Mesenchymal stem cell (in vitro differentiated cells and primary cell): Measurements from ENCODE around the gene MYLK2. TPM values are rescaled to one million over a fixed set of nuclear protein-coding genes. Genes with fewer than 3 reads are reported as not detected.
A peak's percentile ranks its signal among the peaks of the same experiment; 100 is the strongest.

ENCODE experiments used
- DNase-seq: peaks from one replicate; pipeline ENCODE4 v3.0.0-alpha.2; 2013
- H2AFZ ChIP-seq: one replicate; pipeline ENCODE4 v1.6.1; 2013; ENCODE audit warnings: low read depth, mild to moderate bottlenecking, control low read depth, inconsistent platforms, low read length, moderate library complexity
- H2AK5ac ChIP-seq: 2 replicates; pipeline ENCODE4 v1.6.1; 2013; ENCODE audit warnings: low read length, moderate library complexity, mild to moderate bottlenecking, inconsistent platforms; ENCODE audit not compliant: severe bottlenecking
- H2BK120ac ChIP-seq: one replicate; pipeline ENCODE4 v1.6.1; 2013; ENCODE audit warnings: low read depth, mild to moderate bottlenecking, inconsistent platforms, low read length, moderate library complexity
- H2BK12ac ChIP-seq, 2 experiments: one replicate each; pipeline ENCODE4 v1.6.1; 2013; ENCODE audit warnings: inconsistent platforms in 2 of 2, low read length in 2 of 2, mild to moderate bottlenecking in 2 of 2, moderate library complexity in 2 of 2, control low read depth in 1 of 2
- H2BK15ac ChIP-seq: one replicate; pipeline ENCODE4 v1.6.1; 2013; ENCODE audit warnings: mild to moderate bottlenecking, low read depth, inconsistent platforms; ENCODE audit not compliant: poor library complexity, severe bottlenecking
- H2BK5ac ChIP-seq: 2 replicates; pipeline ENCODE4 v1.6.1; 2013; ENCODE audit warnings: low read depth, mild to moderate bottlenecking, low read length, control low read depth, inconsistent platforms; ENCODE audit not compliant: poor library complexity, severe bottlenecking
- H3K14ac ChIP-seq, 2 experiments: one replicate each; pipeline ENCODE4 v1.6.1; 2013; ENCODE audit warnings: inconsistent platforms in 2 of 2, low read length in 2 of 2, control low read depth in 1 of 2, mild to moderate bottlenecking in 1 of 2, moderate library complexity in 1 of 2
- H3K18ac ChIP-seq, 2 experiments: one replicate each; pipeline ENCODE4 v1.6.1; 2013; ENCODE audit warnings: inconsistent platforms in 2 of 2, low read length in 2 of 2, control low read depth in 1 of 2, low read depth in 1 of 2, mild to moderate bottlenecking in 1 of 2
- H3K23ac ChIP-seq, 2 experiments: one replicate each; pipeline ENCODE4 v1.6.1; 2013; ENCODE audit warnings: inconsistent platforms in 2 of 2, low read length in 2 of 2, mild to moderate bottlenecking in 2 of 2, moderate library complexity in 2 of 2, control low read depth in 1 of 2
- H3K27ac ChIP-seq: 2 replicates; pipeline ENCODE4 v1.5.1; 2013; ENCODE audit warnings: mild to moderate bottlenecking, moderate library complexity, low read length, control low read depth, inconsistent platforms; ENCODE audit not compliant: poor library complexity, severe bottlenecking
- H3K27me3 ChIP-seq, 2 experiments: 2 replicates each; pipeline versions ENCODE4 v1.6.1 to v1.7.0; 2013; ENCODE audit warnings: low read length in 2 of 2, mild to moderate bottlenecking in 2 of 2, moderate library complexity in 2 of 2, control low read depth in 1 of 2, inconsistent platforms in 1 of 2; ENCODE audit not compliant: control insufficient read depth in 1 of 2, insufficient read depth in 1 of 2
- H3K36me3 ChIP-seq, 2 experiments: 2 replicates each; pipeline versions ENCODE4 v1.6.1 to v1.7.0; 2013; ENCODE audit warnings: low read length in 2 of 2, control low read depth in 1 of 2, inconsistent platforms in 1 of 2, low read depth in 1 of 2, mild to moderate bottlenecking in 1 of 2; ENCODE audit not compliant: insufficient read depth in 2 of 2, control insufficient read depth in 1 of 2
- H3K4ac ChIP-seq, 2 experiments: one replicate each; pipeline ENCODE4 v1.6.1; 2013; ENCODE audit warnings: inconsistent platforms in 2 of 2, low read length in 2 of 2, mild to moderate bottlenecking in 2 of 2, moderate library complexity in 2 of 2, control low read depth in 1 of 2, low read depth in 1 of 2
- H3K4me1 ChIP-seq: 2 replicates; pipeline ENCODE4 v1.6.1; 2013; ENCODE audit warnings: low read depth, low read length, control low read depth; ENCODE audit not compliant: control insufficient read depth, insufficient read depth
- H3K4me2 ChIP-seq: 2 replicates; pipeline ENCODE4 v1.6.1; 2013; ENCODE audit warnings: low read length, mild to moderate bottlenecking, inconsistent platforms; ENCODE audit not compliant: poor library complexity, severe bottlenecking
- H3K4me3 ChIP-seq, 2 experiments: 2 replicates each; pipeline versions ENCODE4 v1.5.1 to v1.7.0; 2013; ENCODE audit warnings: low read length in 2 of 2, mild to moderate bottlenecking in 2 of 2, control low read depth in 1 of 2, low read depth in 1 of 2; ENCODE audit not compliant: insufficient read depth in 1 of 2
- H3K79me1 ChIP-seq: replicated peaks from 2 replicates; pipeline ENCODE4 v1.6.1; 2013; ENCODE audit warnings: mild to moderate bottlenecking, control low read depth, low read length, inconsistent platforms; ENCODE audit not compliant: poor library complexity, severe bottlenecking
- H3K9ac ChIP-seq: 2 replicates; pipeline ENCODE4 v1.7.0; 2013; ENCODE audit warnings: mild to moderate bottlenecking, low read length, moderate library complexity
- H3K9me3 ChIP-seq: 2 replicates; pipeline ENCODE4 v1.7.0; 2013; ENCODE audit warnings: mild to moderate bottlenecking, low read length; ENCODE audit not compliant: control insufficient read depth
- H4K8ac ChIP-seq: one replicate; pipeline ENCODE4 v1.6.1; 2013; ENCODE audit warnings: inconsistent platforms, mild to moderate bottlenecking, low read length, moderate library complexity
- H4K91ac ChIP-seq: one replicate; pipeline ENCODE4 v1.6.1; 2013; ENCODE audit warnings: mild to moderate bottlenecking, low read length, inconsistent platforms
- WGBS: methylation state at CpG from one replicate; pipeline ENCODE4 v1.1.7; 2013; ENCODE audit warnings: mixed read lengths; 5-methylcytosine and 5-hydroxymethylcytosine counted together
- polyA plus RNA-seq, 2 experiments: library from polyadenylated mRNA; stranded (reverse); fragments of 200-250 nt; gene quantifications; one replicate each; pipeline ENCODE4 v1.2.3, GENCODE V29; 2013

Gene MYLK2
- polyA plus RNA-seq (2013, experiment 1 of 2) = 0.06 TPM
- 0.04 TPM for polyA plus RNA-seq (2013, experiment 2 of 2)

DNA sequence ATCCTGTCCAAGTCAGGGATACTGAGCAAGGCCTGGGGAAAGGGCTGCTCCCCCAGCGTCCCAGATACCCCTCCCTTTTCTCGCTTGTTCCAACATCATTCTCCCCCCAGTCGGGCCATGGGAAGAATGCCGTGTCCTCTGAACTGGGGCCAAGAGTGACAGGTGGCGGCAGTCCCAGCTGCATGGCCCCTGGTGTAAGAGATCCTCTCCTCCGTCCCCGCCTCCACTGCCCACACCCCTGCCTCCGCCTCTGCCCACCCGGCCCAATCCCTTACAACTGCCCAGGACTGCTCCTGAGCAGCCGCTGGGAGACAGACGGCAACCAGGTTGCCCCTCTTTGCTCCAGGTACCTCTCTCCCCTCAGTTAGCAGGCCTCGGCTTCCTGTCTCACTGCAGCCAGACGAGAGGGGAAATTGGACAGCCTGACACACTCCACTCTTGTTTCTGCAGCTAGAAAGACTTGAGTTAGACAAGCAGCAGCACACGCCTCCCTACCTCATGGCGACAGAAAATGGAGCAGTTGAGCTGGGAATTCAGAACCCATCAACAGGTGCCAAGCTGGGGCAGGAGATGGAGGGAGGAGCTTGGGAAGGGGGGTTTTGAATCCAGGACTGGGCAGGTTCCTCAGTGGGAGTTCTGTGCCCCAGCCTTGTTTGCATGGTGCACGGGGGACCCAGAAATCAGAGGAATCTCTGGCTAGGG lies at the start of gene MYLK2:
Gene MYLK2, plus strand, starts transcription at position 274 of the 702 bp plus-strand sequence. Its CDS starts 225 bp downstream, at position 499.
- H3K4me2 ChIP-seq = no peak within 1 kb of the TSS
- H3K36me3 ChIP-seq = no peaks in the 10 kb centered on the region
- H4K8ac ChIP-seq = no peak within 1 kb of the TSS
- H3K23ac ChIP-seq = no peak within 1 kb of the TSS
- H3K9me3 ChIP-seq = no peaks in the 10 kb centered on the region
- no peak within 1 kb of the TSS for H2BK120ac ChIP-seq
- no peak within 1 kb of the TSS for H4K91ac ChIP-seq
- no peak within 1 kb of the TSS for H3K4me3 ChIP-seq
- no peak within 1 kb of the TSS for H2BK5ac ChIP-seq
- no peak within 1 kb of the TSS for H2AFZ ChIP-seq
- no peak for DNase-seq
- no peak within 1 kb of the TSS for H2AK5ac ChIP-seq
- no peak within 1 kb of the TSS for H3K14ac ChIP-seq
- no peak within 1 kb of the TSS for H3K18ac ChIP-seq
- H3K4me1 ChIP-seq = peaks cover 30% of the 10 kb centered on the region
- no peak within 1 kb of the TSS for H3K4ac ChIP-seq
- no peak within 1 kb of the TSS for H3K27ac ChIP-seq
- no peak within 1 kb of the TSS for H2BK15ac ChIP-seq
- 87% methylated on average over 16 of the region's 16 CpGs for WGBS
- H3K79me1 ChIP-seq = no peaks in the 10 kb centered on the region
- H2BK12ac ChIP-seq = no peak within 1 kb of the TSS
- peaks cover 0 to 42% of the 10 kb centered on the region in 2 experiments for H3K27me3 ChIP-seq
- no peak within 1 kb of the TSS for H3K9ac ChIP-seq

DNA sequence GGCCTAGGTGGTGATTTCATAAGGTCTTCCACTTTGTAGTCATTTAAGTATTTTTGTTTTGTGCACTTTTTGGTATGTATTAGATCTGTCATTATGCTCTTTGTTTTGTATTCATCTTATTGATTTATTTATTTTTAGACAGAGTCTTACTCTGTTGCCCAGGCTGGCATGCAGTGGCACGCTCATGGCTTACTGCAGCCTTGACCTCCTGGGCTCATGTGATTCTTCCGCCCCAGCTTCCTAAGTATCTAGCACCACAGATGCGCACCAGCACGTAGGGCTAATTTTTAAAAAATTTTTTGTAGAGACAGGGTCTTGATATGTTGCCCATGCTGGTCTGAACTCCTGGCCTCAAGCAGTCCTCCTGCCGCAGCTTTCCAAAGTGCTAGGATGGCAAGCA lies 49.5 kb upstream of the MYLK2 start:
- Histone ChIP-seq H2AFZ (no peak overlapping the region), H3K79me1 (peaks cover 30% of the 10 kb centered on the region), H3K4me3 (no peak overlapping the region), H3K9me3 (no peaks in the 10 kb centered on the region), H2BK5ac (no peak overlapping the region), H4K8ac (no peak overlapping the region), H3K18ac (no peak overlapping the region), H2BK15ac (no peak overlapping the region), H3K27me3 (no peaks in the 10 kb centered on the region), H2BK12ac (no peak overlapping the region), H3K4ac (no peak overlapping the region), H3K14ac (no peak overlapping the region), H4K91ac (no peak overlapping the region), H3K27ac (no peak overlapping the region), H2BK120ac (no peak overlapping the region), H3K36me3 (peaks cover 0 to 11% of the 10 kb centered on the region in 2 experiments), H3K4me1 (no peaks in the 10 kb centered on the region), H3K23ac (no peak overlapping the region), H2AK5ac (no peak overlapping the region), H3K4me2 (no peak overlapping the region), H3K9ac (peak overlapping the region; percentile 63)
- no peak for DNase-seq
- 100% methylated on average over 5 of the region's 5 CpGs for WGBS

DNA sequence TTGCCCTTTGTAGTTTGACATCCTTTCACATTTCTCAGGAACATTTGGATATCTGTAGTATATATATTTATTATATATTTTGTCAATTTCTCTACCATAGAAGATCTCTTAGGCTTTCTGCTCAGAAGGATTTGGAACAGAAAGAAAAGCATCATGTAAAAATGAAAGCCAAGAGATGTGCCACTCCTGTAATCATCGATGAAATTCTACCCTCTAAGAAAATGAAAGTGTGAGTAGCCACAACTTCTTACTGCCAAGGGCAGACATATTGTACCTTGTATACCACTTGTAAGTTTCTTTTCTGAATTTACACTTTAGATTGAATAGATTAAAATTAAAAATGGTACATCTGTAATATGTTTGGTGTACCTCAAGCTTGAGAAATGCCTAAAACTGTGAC lies 48.9 kb upstream of the MYLK2 start:
- no peaks in the 10 kb centered on the region for H3K9me3 ChIP-seq
- no peaks in the 10 kb centered on the region for H3K27me3 ChIP-seq
- H3K36me3 ChIP-seq = peaks cover 0 to 11% of the 10 kb centered on the region in 2 experiments
- no peak overlapping the region for H3K27ac ChIP-seq
- WGBS = 100% methylated on average over 1 of the region's 1 CpG
- H3K4ac ChIP-seq = no peak overlapping the region
- H2BK15ac ChIP-seq = no peak overlapping the region
- H3K18ac ChIP-seq = no peak overlapping the region
- DNase-seq = no peak
- peaks cover 30% of the 10 kb centered on the region for H3K79me1 ChIP-seq
- H3K23ac ChIP-seq = no peak overlapping the region
- peak overlapping the region; percentile 63 for H3K9ac ChIP-seq
- H2AFZ ChIP-seq = no peak overlapping the region
- no peak overlapping the region for H4K8ac ChIP-seq
- no peak overlapping the region for H2BK120ac ChIP-seq
- H3K4me3 ChIP-seq = peak overlapping the region in 1 of 2 experiments; percentile 51
- H3K4me2 ChIP-seq = no peak overlapping the region
- no peaks in the 10 kb centered on the region for H3K4me1 ChIP-seq
- no peak overlapping the region for H2BK5ac ChIP-seq
- no peak overlapping the region for H2AK5ac ChIP-seq
- H2BK12ac ChIP-seq = no peak overlapping the region
- no peak overlapping the region for H3K14ac ChIP-seq
- H4K91ac ChIP-seq = no peak overlapping the region

DNA sequence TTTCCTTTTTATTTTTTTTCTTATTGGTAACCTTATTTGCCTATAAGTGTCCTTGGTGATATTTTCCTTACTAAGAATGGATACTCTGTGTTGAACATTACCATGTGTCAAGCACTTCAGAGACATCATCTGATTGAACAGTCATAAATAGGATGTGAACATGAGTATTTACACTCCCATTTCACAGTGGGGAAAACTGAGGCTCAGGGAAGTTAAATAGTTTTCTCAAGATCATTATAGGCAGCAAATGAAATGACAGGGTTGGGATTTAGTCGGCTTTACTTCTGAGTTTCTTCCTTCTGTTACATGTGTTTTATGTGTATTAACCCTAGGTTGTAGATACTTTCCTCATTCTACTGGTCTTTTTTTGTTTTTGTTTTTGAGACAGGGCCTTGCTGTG lies 44.7 kb upstream of the MYLK2 start:
- no peak overlapping the region for H2BK12ac ChIP-seq
- H3K27me3 ChIP-seq = no peaks in the 10 kb centered on the region
- no peak overlapping the region for H2AK5ac ChIP-seq
- H3K18ac ChIP-seq = no peak overlapping the region
- no peak overlapping the region for H2BK120ac ChIP-seq
- no peak overlapping the region for H2BK15ac ChIP-seq
- no peak overlapping the region for H3K27ac ChIP-seq
- no peak overlapping the region for H2BK5ac ChIP-seq
- no peak for DNase-seq
- peaks cover 0 to 28% of the 10 kb centered on the region in 2 experiments for H3K36me3 ChIP-seq
- no peaks in the 10 kb centered on the region for H3K4me1 ChIP-seq
- no peak overlapping the region for H3K23ac ChIP-seq
- H3K4me2 ChIP-seq = no peak overlapping the region
- no peak overlapping the region for H3K4me3 ChIP-seq
- H3K9me3 ChIP-seq = no peaks in the 10 kb centered on the region
- H3K4ac ChIP-seq = no peak overlapping the region
- no peak overlapping the region for H4K8ac ChIP-seq
- H3K9ac ChIP-seq = no peak overlapping the region
- H4K91ac ChIP-seq = no peak overlapping the region
- H3K14ac ChIP-seq = no peak overlapping the region
- H3K79me1 ChIP-seq = peaks cover 21% of the 10 kb centered on the region
- WGBS = 100% methylated on average over 1 of the region's 1 CpG
- H2AFZ ChIP-seq = no peak overlapping the region
